ENCODE data around the gene TM9SF4.

- TF ChIP-seq, protein P1, sequence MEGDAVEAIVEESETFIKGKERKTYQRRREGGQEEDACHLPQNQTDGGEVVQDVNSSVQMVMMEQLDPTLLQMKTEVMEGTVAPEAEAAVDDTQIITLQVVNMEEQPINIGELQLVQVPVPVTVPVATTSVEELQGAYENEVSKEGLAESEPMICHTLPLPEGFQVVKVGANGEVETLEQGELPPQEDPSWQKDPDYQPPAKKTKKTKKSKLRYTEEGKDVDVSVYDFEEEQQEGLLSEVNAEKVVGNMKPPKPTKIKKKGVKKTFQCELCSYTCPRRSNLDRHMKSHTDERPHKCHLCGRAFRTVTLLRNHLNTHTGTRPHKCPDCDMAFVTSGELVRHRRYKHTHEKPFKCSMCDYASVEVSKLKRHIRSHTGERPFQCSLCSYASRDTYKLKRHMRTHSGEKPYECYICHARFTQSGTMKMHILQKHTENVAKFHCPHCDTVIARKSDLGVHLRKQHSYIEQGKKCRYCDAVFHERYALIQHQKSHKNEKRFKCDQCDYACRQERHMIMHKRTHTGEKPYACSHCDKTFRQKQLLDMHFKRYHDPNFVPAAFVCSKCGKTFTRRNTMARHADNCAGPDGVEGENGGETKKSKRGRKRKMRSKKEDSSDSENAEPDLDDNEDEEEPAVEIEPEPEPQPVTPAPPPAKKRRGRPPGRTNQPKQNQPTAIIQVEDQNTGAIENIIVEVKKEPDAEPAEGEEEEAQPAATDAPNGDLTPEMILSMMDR (conservative IDR thresholded peaks at IDR 0.05; ENCODE audit: low read depth, low read length) = no peak
- TF ChIP-seq EZH2 (IDR thresholded peaks at IDR 0.05; ENCODE audit: borderline replicate concordance, low read depth, low read length, poor library complexity, severe bottlenecking) = no peak
Measured at GRCh38 chr20:32089637-32090362, 19.7 kb upstream of the TM9SF4 start.

Measured in A673 (cell line).